SK-N-SH (cell line): Measurements from ENCODE around the gene CEBPZOS. TPM values are rescaled to one million over a fixed set of nuclear protein-coding genes. Genes with fewer than 3 reads are reported as not detected.
A peak's percentile ranks its signal among the peaks of the same experiment; 100 is the strongest.

ENCODE experiments used
- CTCF ChIA-PET: fragments of 300-600, 350-600 bp; formaldehyde crosslinking; extraction: SDS; loops from one replicate; lab custom pipeline; 2021; lab: Yijun Ruan, JAX
- POLR2A ChIA-PET: fragments of 350-600 bp; sonication (Branson Sonifier 250); formaldehyde crosslinking; extraction: SDS; loops from one replicate; lab custom pipeline; 2020; ENCODE audit warnings: antibody characterized with exemption, inconsistent platforms; lab: Yijun Ruan, JAX
- DNase-seq: peaks from one replicate; pipeline ENCODE4 v3.0.0; 2012
- H2AFZ ChIP-seq: fragments of 200-600 bp; sonication (generic); 2 replicates; pipeline ENCODE4 v1.8.1; 2016; ENCODE audit warnings: antibody characterized with exemption, mild to moderate bottlenecking, low read depth
- H3F3A ChIP-seq: fragments of 200-600 bp; sonication (generic); replicated peaks from 2 replicates; pipeline ENCODE3; 2016; ENCODE audit warnings: antibody characterized with exemption, mild to moderate bottlenecking; ENCODE audit not compliant: insufficient read depth
- H3K27ac ChIP-seq, 2 experiments: fragments of 200-500 bp in 1 of 2; fragments of 200-600 bp in 1 of 2; sonication (Bioruptor generic) in 1 of 2; sonication (generic), shearing (Covaris generic) in 1 of 2; 2 replicates each; pipeline versions ENCODE4 v1.5.1 to v1.6.1; 2014 to 2016; ENCODE audit warnings: low read depth in 2 of 2, inconsistent platforms in 1 of 2, low read length in 1 of 2, mild to moderate bottlenecking in 1 of 2, mixed read lengths in 1 of 2
- H3K27me3 ChIP-seq: fragments of 200-600 bp; sonication (generic), shearing (Covaris generic); 2 replicates; pipeline ENCODE4 v1.6.1; 2016; ENCODE audit warnings: mixed run types; ENCODE audit not compliant: insufficient read depth
- H3K36me3 ChIP-seq, 2 experiments: fragments of 200-500 bp in 1 of 2; fragments of 200-600 bp in 1 of 2; sonication (Bioruptor generic) in 1 of 2; sonication (generic) in 1 of 2; replicated peaks in 1 of 2; 2 replicates each; pipeline versions ENCODE3 to v1.5.1; 2014 to 2016; ENCODE audit warnings: low read length in 1 of 2, mild to moderate bottlenecking in 1 of 2; ENCODE audit not compliant: insufficient read depth in 2 of 2, control insufficient read depth in 1 of 2
- H3K4me1 ChIP-seq, 2 experiments: fragments of 200-500 bp in 1 of 2; fragments of 200-600 bp in 1 of 2; sonication (Bioruptor generic) in 1 of 2; sonication (generic), shearing (Covaris generic) in 1 of 2; 2 replicates each; pipeline versions ENCODE4 v1.5.1 to v1.6.1; 2014 to 2016; ENCODE audit warnings: low read depth in 1 of 2, low read length in 1 of 2, mixed run types in 1 of 2; ENCODE audit not compliant: insufficient read depth in 2 of 2, control insufficient read depth in 1 of 2
- H3K4me2 ChIP-seq: fragments of 200-600 bp; sonication (generic), shearing (Covaris generic); 2 replicates; pipeline ENCODE4 v1.6.1; 2017; ENCODE audit warnings: mixed run types
- H3K4me3 ChIP-seq, 2 experiments: fragments of 200-500 bp in 1 of 2; fragments of 200-600 bp in 1 of 2; sonication (Bioruptor generic) in 1 of 2; sonication (generic), shearing (Covaris generic) in 1 of 2; 2 replicates each; pipeline versions ENCODE4 v1.5.1 to v1.8.1; 2014 to 2016; ENCODE audit warnings: low read depth in 2 of 2, inconsistent platforms in 1 of 2, low read length in 1 of 2, mild to moderate bottlenecking in 1 of 2, mixed read lengths in 1 of 2, moderate library complexity in 1 of 2
- H3K79me2 ChIP-seq: fragments of 200-600 bp; sonication (generic); 2 replicates; pipeline ENCODE4 v1.8.1; 2017; ENCODE audit warnings: mild to moderate bottlenecking; ENCODE audit not compliant: insufficient read depth
- H3K9ac ChIP-seq: fragments of 200-600 bp; sonication (generic); 2 replicates; pipeline ENCODE4 v1.6.1; 2017; ENCODE audit warnings: mixed run types
- H3K9me2 ChIP-seq: fragments of 200-600 bp; sonication (generic); 2 replicates; pipeline ENCODE4 v1.6.1; 2017; ENCODE audit warnings: mixed run types
- H3K9me3 ChIP-seq: fragments of 200-600 bp; sonication (generic); 2 replicates; pipeline ENCODE4 v1.6.1; 2017; ENCODE audit warnings: mixed run types, mild to moderate bottlenecking, moderate library complexity
- H4K20me1 ChIP-seq: fragments of 200-600 bp; sonication (generic); 2 replicates; pipeline ENCODE4 v1.6.1; 2017; ENCODE audit warnings: mild to moderate bottlenecking, mixed run types; ENCODE audit not compliant: insufficient read depth
- CHD2 ChIP-seq: fragments of 150-350 bp; IDR thresholded peaks from 2 replicates; pipeline ENCODE4 v1.6.1; 2018; ENCODE audit warnings: low read length; ENCODE audit not compliant: partially characterized antibody
- ELF1 ChIP-seq: IDR thresholded peaks from 2 replicates; pipeline ENCODE4 v1.4.0; 2012
- EZH2phosphoT487 ChIP-seq: fragments of 200-600 bp; sonication (generic); IDR thresholded peaks from 2 replicates; pipeline ENCODE4 v1.6.1; 2017; ENCODE audit warnings: low read depth, mixed run types, mild to moderate bottlenecking, antibody characterized with exemption, moderate library complexity, borderline replicate concordance
- FOSL2 ChIP-seq: IDR thresholded peaks from 2 replicates; pipeline ENCODE4 v1.4.0; 2012; ENCODE audit warnings: low read depth, mild to moderate bottlenecking, moderate library complexity, borderline replicate concordance
- GABPA ChIP-seq: IDR thresholded peaks from 2 replicates; pipeline ENCODE4 v1.4.0; 2012; ENCODE audit warnings: low read depth, mild to moderate bottlenecking
- GATA2 ChIP-seq: sonication (generic); formaldehyde crosslinking; IDR thresholded peaks from 2 replicates; pipeline ENCODE4 v1.5.0; 2020; ENCODE audit warnings: mild to moderate bottlenecking, missing genetic modification reagents
- JUND ChIP-seq: IDR thresholded peaks from 2 replicates; pipeline ENCODE4 v1.4.0; 2012
- MXI1 ChIP-seq: IDR thresholded peaks from 2 replicates; pipeline ENCODE4 v1.6.1; 2012; ENCODE audit warnings: mild to moderate bottlenecking, low read depth, low read length, improper control_type of control experiment
- NFIC ChIP-seq: IDR thresholded peaks from 2 replicates; pipeline ENCODE4 v1.4.0; 2012; ENCODE audit warnings: borderline replicate concordance
- POLR2AphosphoS5 ChIP-seq: IDR thresholded peaks from 2 replicates; pipeline ENCODE4 v1.6.1; 2012; ENCODE audit warnings: low read depth, low read length
- RAD21 ChIP-seq: IDR thresholded peaks from 2 replicates; pipeline ENCODE4 v1.6.1; 2012; ENCODE audit warnings: mild to moderate bottlenecking, low read length
- RCOR1 ChIP-seq: fragments of 150-350 bp; IDR thresholded peaks from 2 replicates; pipeline ENCODE4 v1.6.1; 2017; ENCODE audit warnings: antibody characterized with exemption, low read length
- RXRA ChIP-seq: IDR thresholded peaks from 2 replicates; pipeline ENCODE4 v1.4.0; 2012; ENCODE audit warnings: low read depth, mild to moderate bottlenecking, borderline replicate concordance
- SMC3 ChIP-seq: IDR thresholded peaks from 2 replicates; pipeline ENCODE4 v1.6.1; 2012; ENCODE audit warnings: low read depth, low read length, improper control_type of control experiment
- TCF12 ChIP-seq: IDR thresholded peaks from 2 replicates; pipeline ENCODE4 v1.4.0; 2012
- YY1 ChIP-seq: IDR thresholded peaks from 2 replicates; pipeline ENCODE4 v1.4.0; 2012; ENCODE audit warnings: low read depth, mild to moderate bottlenecking
- WGBS: methylation state at CpG from one replicate; pipeline ENCODE4 v1.1.6; 2017; ENCODE audit warnings: low lambda C conversion rate; 5-methylcytosine and 5-hydroxymethylcytosine counted together
- polyA plus RNA-seq, 3 experiments: library from polyadenylated mRNA; depleted of rRNA; stranded (reverse); fragments of >200 nt; gene quantifications; 2 replicates each; pipeline ENCODE4 v1.2.3, GENCODE V29; 2012
- TF ChIP-seq, protein P1 (sequence below): IDR thresholded peaks from 2 replicates; pipeline ENCODE4 v1.4.0; 2012; ENCODE audit warnings: low read depth
- TF ChIP-seq, protein P2 (sequence below): IDR thresholded peaks from 2 replicates; pipeline ENCODE4 v1.4.0; 2012; ENCODE audit warnings: low read depth, borderline replicate concordance
- TF ChIP-seq, protein P3 (sequence below): fragments of 150-350 bp; IDR thresholded peaks from 2 replicates; pipeline ENCODE4 v1.6.1; 2017; ENCODE audit warnings: antibody characterized with exemption, low read length, low read depth, borderline replicate concordance
- TF ChIP-seq, protein P4 (sequence below): fragments of 150-350 bp; IDR thresholded peaks from 2 replicates; pipeline ENCODE4 v1.6.1; 2016; ENCODE audit warnings: mild to moderate bottlenecking, low read depth, low read length

CEBPZOS gene
- polyA plus RNA-seq, 1 of the 3 experiments (the other 2 are of a cell fraction), result 27.5 TPM

DNA sequence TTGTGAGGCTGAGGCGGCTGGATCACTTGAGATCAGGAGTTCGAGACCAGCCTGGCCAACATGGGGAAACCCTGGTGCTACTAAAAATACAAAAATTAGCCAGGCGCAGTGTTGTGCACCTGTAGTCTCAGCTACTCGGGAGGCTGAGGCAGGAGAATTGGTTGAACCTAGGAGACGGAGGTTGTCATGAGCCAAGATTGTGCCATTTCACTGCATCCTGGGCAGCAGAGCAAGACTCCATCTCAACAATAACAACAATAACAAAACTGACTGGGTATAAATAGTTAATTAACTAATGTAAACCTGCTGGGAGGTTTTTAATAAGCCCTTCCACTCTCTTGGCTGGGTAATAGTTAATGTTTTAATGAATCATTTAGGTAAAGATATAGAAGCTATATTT lies 15.7 kb upstream of the CEBPZOS start:
- Histone ChIP-seq H3K4me1 (no peaks in the 10 kb centered on the region), H2AFZ (no peak overlapping the region), H3K9ac (no peak overlapping the region), H3K27me3 (no peaks in the 10 kb centered on the region), H3K9me3 (no peaks in the 10 kb centered on the region), H3K4me2 (no peak overlapping the region), H3F3A (no peaks in the 10 kb centered on the region), H3K4me3 (no peak overlapping the region), H3K79me2 (no peaks in the 10 kb centered on the region), H3K27ac (no peak overlapping the region), H3K36me3 (no peaks in the 10 kb centered on the region), H3K9me2 (no peaks in the 10 kb centered on the region), H4K20me1 (no peaks in the 10 kb centered on the region)
- POLR2A ChIA-PET, result interaction anchor here (0.5 kb wide), 1 partner anchor 16 kb away, joined by 5 read pairs; no protein-coding TSS in a partner anchor
- no peak for TF ChIP-seq FOSL2
- TF ChIP-seq ELF1, result no peak
- TF ChIP-seq YY1, result no peak
- no peak for TF ChIP-seq NFIC
- no peak for TF ChIP-seq RXRA
- TF ChIP-seq, protein P1, sequence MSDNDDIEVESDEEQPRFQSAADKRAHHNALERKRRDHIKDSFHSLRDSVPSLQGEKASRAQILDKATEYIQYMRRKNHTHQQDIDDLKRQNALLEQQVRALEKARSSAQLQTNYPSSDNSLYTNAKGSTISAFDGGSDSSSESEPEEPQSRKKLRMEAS, result no peak
- no peak for TF ChIP-seq POLR2AphosphoS5
- no peak for DNase-seq
- CTCF ChIA-PET, result interaction anchor here (0.8 to 2.1 kb wide), 2 partner anchors 11 to 12 kb away, joined by 3 to 14 read pairs; no protein-coding TSS in a partner anchor
- WGBS, result 91% methylated on average over 5 of the region's 5 CpGs

DNA sequence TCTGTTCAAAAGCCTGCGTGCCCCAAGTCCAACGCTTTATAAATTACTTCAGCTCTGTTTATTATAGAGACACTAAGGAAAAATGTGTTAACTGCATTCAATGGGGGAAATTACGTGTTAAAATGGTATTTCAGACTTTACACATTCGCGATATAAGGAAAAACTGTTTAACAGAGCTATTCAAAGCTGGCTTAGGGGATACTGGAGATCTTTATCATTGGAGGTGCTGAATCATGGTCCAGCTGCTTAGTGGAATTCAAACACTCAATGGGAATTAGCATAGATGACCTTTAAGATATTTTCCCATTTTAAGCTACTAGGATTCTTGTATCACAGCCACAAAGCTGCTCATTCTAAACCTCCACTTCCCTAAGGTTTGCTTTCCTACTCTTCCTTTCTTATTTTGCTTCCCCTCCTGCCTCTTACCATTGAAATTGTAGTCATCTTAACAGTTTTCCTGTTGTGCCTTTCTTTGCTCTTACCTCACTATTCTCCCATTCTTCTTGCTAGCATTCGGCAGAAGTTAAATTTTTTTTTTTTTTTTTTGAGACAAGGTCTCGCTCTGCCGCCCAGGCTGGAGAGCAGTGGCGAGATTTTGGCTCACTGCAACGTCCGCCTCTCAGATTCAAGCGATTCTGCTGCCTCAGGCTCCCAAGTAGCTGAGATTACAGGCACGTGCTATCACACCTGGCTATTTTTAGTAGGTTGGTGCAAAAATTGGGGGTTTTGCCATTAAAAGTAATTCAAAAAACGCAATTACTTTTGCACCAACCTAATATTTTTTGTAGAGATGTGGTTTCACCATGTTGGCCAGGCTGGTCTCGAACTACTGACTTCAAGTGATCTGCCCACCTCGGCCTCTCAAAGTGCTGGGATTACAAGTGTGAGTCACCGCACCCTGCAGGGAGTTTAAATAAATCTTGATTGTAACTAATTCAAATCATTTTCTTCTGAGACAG lies 14.3 kb upstream of the CEBPZOS start:
- no peak for DNase-seq

More for the DNA sequence above, 14.3 kb upstream of the CEBPZOS start:
- Histone ChIP-seq H3K9me3 (no peaks in the 10 kb centered on the region), H3K9ac (no peak overlapping the region), H3K4me3 (no peak overlapping the region), H3F3A (no peaks in the 10 kb centered on the region), H3K36me3 (no peaks in the 10 kb centered on the region), H3K4me2 (no peak overlapping the region), H4K20me1 (no peaks in the 10 kb centered on the region), H3K9me2 (no peaks in the 10 kb centered on the region), H2AFZ (no peak overlapping the region), H3K27ac (no peak overlapping the region), H3K4me1 (no peaks in the 10 kb centered on the region), H3K27me3 (no peaks in the 10 kb centered on the region), H3K79me2 (no peaks in the 10 kb centered on the region)
- ChIA-PET CTCF (interaction anchor here (0.5 to 1.3 kb wide), 4 partner anchors 9 to 359 kb away, joined by 3 to 9 read pairs (median 3); no protein-coding TSS in a partner anchor), POLR2A (interaction anchor here (0.6 kb wide), 1 partner anchor 11 kb away, joined by 3 read pairs; no protein-coding TSS in a partner anchor)
- TF ChIP-seq GATA2 (CRISPR knock-in tag) (peak; percentile 43), MXI1 (no peak), EZH2phosphoT487 (no peak), JUND (peak; percentile 26), GABPA (no peak), RCOR1 (0 out of 2 replicates have a peak, but pooled peaks have one; percentile 14), TCF12 (peak; percentile 44), NFIC (no peak), FOSL2 (0 out of 2 replicates have a peak, but pooled peaks have one; percentile 6), SMC3 (no peak), CHD2 (no peak), RAD21 (no peak)
- TF ChIP-seq, protein P2, sequence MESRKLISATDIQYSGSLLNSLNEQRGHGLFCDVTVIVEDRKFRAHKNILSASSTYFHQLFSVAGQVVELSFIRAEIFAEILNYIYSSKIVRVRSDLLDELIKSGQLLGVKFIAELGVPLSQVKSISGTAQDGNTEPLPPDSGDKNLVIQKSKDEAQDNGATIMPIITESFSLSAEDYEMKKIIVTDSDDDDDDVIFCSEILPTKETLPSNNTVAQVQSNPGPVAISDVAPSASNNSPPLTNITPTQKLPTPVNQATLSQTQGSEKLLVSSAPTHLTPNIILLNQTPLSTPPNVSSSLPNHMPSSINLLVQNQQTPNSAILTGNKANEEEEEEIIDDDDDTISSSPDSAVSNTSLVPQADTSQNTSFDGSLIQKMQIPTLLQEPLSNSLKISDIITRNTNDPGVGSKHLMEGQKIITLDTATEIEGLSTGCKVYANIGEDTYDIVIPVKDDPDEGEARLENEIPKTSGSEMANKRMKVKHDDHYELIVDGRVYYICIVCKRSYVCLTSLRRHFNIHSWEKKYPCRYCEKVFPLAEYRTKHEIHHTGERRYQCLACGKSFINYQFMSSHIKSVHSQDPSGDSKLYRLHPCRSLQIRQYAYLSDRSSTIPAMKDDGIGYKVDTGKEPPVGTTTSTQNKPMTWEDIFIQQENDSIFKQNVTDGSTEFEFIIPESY, result no peak
- TF ChIP-seq, protein P3, sequence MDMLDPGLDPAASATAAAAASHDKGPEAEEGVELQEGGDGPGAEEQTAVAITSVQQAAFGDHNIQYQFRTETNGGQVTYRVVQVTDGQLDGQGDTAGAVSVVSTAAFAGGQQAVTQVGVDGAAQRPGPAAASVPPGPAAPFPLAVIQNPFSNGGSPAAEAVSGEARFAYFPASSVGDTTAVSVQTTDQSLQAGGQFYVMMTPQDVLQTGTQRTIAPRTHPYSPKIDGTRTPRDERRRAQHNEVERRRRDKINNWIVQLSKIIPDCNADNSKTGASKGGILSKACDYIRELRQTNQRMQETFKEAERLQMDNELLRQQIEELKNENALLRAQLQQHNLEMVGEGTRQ, result no peak
- TF ChIP-seq, protein P4, sequence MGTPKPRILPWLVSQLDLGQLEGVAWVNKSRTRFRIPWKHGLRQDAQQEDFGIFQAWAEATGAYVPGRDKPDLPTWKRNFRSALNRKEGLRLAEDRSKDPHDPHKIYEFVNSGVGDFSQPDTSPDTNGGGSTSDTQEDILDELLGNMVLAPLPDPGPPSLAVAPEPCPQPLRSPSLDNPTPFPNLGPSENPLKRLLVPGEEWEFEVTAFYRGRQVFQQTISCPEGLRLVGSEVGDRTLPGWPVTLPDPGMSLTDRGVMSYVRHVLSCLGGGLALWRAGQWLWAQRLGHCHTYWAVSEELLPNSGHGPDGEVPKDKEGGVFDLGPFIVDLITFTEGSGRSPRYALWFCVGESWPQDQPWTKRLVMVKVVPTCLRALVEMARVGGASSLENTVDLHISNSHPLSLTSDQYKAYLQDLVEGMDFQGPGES, result no peak
- 84% methylated on average over 17 of the region's 17 CpGs for WGBS
